Adipocyte (in vitro differentiated cells): ENCODE data around the gene ADGRB3.
"Not testable (repeated sequence)": the region's sequence is repeated elsewhere in the genome, so short reads cannot be mapped to it uniquely, and the experiment has no call there.

ENCODE experiments used
- DNase-seq: peaks from one replicate; pipeline ENCODE4 v3.0.0-alpha.2; 2015; ENCODE audit warnings: low read depth
- H3K27me3 ChIP-seq: replicated peaks from 2 replicates; pipeline ENCODE4 v1.7.0; 2013; ENCODE audit warnings: mild to moderate bottlenecking, low read length, moderate library complexity; ENCODE audit not compliant: control insufficient read depth, insufficient read depth
- H3K36me3 ChIP-seq: 2 replicates; pipeline ENCODE4 v1.7.0; 2013; ENCODE audit warnings: low read length, mild to moderate bottlenecking, moderate library complexity; ENCODE audit not compliant: control insufficient read depth, insufficient read depth, severe bottlenecking
- H3K4me1 ChIP-seq: 2 replicates; pipeline ENCODE4 v1.7.0; 2013; ENCODE audit warnings: mild to moderate bottlenecking, low read length, moderate library complexity; ENCODE audit not compliant: control insufficient read depth, insufficient read depth
- H3K4me3 ChIP-seq: 2 replicates; pipeline ENCODE4 v1.7.0; 2013; ENCODE audit warnings: mild to moderate bottlenecking, low read length, moderate library complexity
- H3K9ac ChIP-seq: 2 replicates; pipeline ENCODE4 v1.7.0; 2013; ENCODE audit warnings: mild to moderate bottlenecking, low read length, moderate library complexity
- H3K9me3 ChIP-seq: 2 replicates; pipeline ENCODE4 v1.7.0; 2013; ENCODE audit warnings: mild to moderate bottlenecking, low read length, moderate library complexity; ENCODE audit not compliant: control insufficient read depth

Gene ADGRB3

DNA sequence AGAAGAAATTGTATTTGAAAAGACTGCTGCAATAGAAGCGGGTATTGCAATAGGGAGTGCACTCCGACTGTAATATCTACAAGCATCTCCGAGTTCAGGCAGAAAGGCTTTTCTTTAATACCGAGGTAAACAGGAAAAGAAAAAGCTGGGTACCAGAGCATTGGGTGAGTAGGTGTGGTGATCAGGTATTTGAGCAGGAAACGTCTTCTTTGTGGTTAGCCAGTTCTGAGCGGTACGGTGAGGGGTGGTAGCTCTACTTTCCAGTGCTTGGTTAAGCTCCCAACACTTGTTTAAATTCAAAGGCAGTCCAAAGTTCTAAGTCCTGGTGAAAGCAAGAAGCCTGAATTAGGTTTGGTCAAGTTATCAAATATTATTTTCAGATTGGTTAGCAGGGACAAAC lies 757.7 kb downstream of the ADGRB3 start:
- no peaks in the 10 kb centered on the region for H3K36me3 ChIP-seq
- H3K4me3 ChIP-seq: no peak overlapping the region
- no peak overlapping the region for H3K9ac ChIP-seq
- no peaks in the 10 kb centered on the region for H3K4me1 ChIP-seq
- H3K27me3 ChIP-seq: no peaks in the 10 kb centered on the region
- no peak for DNase-seq
- no peaks in the 10 kb centered on the region for H3K9me3 ChIP-seq

DNA sequence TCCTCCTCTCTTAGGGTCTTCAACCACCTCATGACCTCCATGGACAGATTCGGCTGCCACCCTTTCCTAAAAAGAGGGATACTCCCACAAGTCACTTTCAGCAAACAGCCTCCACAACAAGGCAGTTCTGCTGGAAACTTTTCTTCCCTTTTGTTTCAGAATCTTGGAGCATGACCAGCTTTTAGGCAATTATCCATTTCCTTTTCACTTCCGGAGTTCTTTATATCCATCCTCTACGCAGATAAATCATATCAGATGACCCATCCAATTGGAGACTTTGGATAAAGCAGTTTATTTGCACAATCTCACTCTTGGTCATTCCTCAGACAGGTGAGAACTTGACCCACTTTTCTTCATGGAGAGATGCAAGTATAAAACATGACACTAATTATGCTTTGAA lies 763.2 kb downstream of the ADGRB3 start:
- no peak overlapping the region for H3K9ac ChIP-seq
- no peaks in the 10 kb centered on the region for H3K4me1 ChIP-seq
- no peaks in the 10 kb centered on the region for H3K27me3 ChIP-seq
- H3K9me3 ChIP-seq: no peaks in the 10 kb centered on the region
- no peak for DNase-seq
- no peak overlapping the region for H3K4me3 ChIP-seq
- no peaks in the 10 kb centered on the region for H3K36me3 ChIP-seq

DNA sequence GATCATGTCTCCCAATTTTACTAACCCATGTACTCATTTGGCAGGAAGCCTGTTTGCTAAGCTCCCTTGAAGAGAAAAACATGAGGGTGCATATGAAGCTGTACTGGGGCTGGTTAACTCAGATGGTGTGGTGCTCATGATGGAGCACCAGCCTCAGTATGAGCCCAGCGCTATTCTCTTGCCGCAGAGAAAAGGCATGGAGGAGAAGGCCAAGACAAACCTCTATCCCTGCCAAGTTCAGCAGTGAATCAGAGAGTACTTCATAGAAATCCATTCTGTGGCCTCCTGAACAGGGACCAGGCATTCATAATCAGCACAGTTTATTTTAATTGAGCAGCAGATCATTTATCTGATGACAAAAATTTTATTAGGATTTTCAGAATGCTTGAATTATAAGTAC lies 763.6 kb downstream of the ADGRB3 start:
- H3K36me3 ChIP-seq: no peaks in the 10 kb centered on the region
- H3K4me3 ChIP-seq: no peak overlapping the region
- H3K27me3 ChIP-seq: no peaks in the 10 kb centered on the region
- H3K4me1 ChIP-seq: no peaks in the 10 kb centered on the region
- no peak overlapping the region for H3K9ac ChIP-seq
- H3K9me3 ChIP-seq: no peaks in the 10 kb centered on the region
- no peak for DNase-seq

DNA sequence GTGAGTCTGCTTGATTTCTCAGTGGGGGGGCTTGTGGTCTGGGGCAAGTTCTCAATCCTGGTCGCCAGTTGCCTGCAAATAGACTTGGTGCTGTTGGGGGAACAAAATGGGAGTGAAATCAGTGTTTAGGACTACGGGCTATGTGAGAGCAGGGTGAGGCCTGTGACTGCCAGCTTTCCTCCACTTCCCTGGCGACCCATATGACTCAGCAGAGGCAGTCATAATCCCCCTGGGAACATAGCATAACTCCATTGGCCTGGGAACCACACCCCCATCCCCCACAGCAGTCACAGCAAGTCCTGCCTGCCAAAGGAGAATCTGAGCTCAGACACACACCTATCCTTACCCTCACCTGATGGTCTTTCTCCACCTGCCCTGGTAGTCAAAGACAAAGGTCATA lies 773.8 kb downstream of the ADGRB3 start:
- H3K9ac ChIP-seq: no peak overlapping the region
- H3K27me3 ChIP-seq: no peaks in the 10 kb centered on the region
- H3K36me3 ChIP-seq: no peaks in the 10 kb centered on the region
- H3K4me3 ChIP-seq: no peak overlapping the region
- no peak for DNase-seq
- peaks cover 11% of the 10 kb centered on the region for H3K9me3 ChIP-seq
- H3K4me1 ChIP-seq: no peaks in the 10 kb centered on the region

DNA sequence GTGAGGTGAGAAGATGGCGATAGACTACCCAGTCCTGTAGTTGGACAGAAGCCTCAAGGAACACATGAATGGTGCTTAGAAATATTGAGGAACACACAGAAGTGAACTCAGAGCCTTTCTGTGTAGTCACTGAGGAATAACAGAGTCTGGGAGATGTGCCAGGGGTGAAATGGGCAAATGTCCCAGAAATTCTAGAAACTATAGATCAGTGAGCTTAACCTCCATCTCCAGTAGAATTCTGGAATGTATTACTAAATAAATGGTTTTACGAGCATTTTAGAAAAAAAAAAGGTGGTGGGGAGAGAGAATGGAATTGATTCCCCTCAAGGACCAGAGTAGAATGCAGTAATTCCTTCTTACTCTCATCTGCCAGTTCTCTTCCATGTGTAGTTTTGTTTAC lies 781.7 kb downstream of the ADGRB3 start:
- Histone ChIP-seq H3K27me3 (no peaks in the 10 kb centered on the region), H3K9me3 (no peaks in the 10 kb centered on the region), H3K4me1 (no peaks in the 10 kb centered on the region), H3K9ac (no peak overlapping the region), H3K36me3 (no peaks in the 10 kb centered on the region), H3K4me3 (no peak overlapping the region)
- DNase-seq: peak; percentile 14

DNA sequence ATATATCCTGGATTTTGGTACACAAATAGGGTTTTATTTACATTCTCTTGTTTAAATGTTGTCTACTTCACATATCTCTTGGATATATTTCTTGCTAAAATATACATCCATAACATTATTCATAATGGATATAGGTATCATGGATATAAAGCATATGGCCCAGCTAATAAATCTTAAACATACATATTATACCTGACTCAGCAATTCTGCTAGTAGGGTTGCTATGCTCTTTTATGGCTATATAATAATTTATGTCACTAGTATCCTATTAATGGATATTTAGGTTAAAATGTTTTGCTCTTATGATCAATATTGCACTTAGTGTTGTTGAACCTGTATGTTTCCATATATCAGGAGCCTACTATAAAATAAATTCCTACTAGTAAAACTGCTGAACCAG lies 786.2 kb downstream of the ADGRB3 start:
- no peak overlapping the region for H3K9ac ChIP-seq
- no peaks in the 10 kb centered on the region for H3K27me3 ChIP-seq
- no peak for DNase-seq
- H3K36me3 ChIP-seq: no peaks in the 10 kb centered on the region
- H3K4me1 ChIP-seq: no peaks in the 10 kb centered on the region
- H3K9me3 ChIP-seq: no peaks in the 10 kb centered on the region
- no peak overlapping the region for H3K4me3 ChIP-seq

DNA sequence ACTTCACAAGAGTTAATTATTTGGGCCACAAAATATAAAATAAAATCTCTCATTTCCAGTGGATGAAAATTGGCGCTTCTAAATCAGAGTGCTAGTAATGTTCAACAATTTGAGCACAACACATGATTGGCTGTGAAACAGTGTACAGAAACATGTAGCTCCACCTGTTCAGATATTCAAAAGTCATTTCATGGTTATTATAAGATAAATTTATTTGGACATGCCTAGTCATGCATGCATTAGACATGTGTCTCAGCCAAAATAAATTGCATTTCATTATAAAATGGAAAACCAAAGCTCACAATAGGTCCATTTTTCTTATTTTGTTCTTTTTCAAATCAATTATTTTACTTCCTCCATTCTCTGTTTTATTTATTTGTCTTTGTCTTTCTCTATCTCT lies 786.9 kb downstream of the ADGRB3 start:
- Histone ChIP-seq H3K4me1 (no peaks in the 10 kb centered on the region), H3K27me3 (no peaks in the 10 kb centered on the region), H3K9ac (no peak overlapping the region), H3K4me3 (no peak overlapping the region), H3K36me3 (no peaks in the 10 kb centered on the region), H3K9me3 (no peaks in the 10 kb centered on the region)
- no peak for DNase-seq

DNA sequence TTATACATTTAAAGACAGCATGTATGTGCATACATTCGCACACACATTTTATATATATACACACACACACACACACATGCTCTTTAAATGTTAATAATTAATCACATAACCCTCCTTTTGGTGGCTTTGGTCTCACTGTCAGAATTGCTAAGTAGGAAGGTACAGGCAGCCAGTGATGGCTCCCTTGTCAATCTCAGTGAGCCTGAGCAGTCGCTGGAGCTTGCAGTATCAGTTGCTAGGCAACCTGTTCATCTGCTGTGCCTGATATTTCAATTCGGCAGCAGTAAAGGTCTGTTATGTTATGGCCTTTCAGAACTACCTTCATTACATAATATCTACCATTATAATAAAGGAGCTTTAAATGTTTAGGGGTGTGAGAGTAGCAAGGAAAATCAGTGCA lies 787.4 kb downstream of the ADGRB3 start:
- no peak overlapping the region for H3K4me3 ChIP-seq
- no peak overlapping the region for H3K9ac ChIP-seq
- no peaks in the 10 kb centered on the region for H3K36me3 ChIP-seq
- H3K27me3 ChIP-seq: no peaks in the 10 kb centered on the region
- no peaks in the 10 kb centered on the region for H3K9me3 ChIP-seq
- no peaks in the 10 kb centered on the region for H3K4me1 ChIP-seq
- DNase-seq: no peak

DNA sequence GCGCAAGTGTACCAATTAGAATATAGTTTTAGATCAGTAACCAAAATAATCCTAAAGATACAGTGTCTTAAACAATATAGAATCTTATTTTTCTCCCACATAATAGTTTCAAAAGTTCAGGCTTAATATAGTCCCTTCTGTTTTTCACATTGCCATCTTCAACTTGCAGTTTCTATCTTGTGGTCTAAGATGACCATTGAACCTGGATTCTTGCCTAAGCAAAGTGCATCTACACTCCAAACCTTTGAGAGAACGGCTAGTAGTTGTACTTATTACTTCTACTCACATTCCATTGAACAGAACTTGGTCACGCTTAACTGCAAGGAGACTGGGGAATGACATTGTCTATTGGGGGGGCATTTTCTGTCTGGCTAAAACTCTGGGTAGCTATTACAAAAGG lies 788.7 kb downstream of the ADGRB3 start:
- no peaks in the 10 kb centered on the region for H3K9me3 ChIP-seq
- H3K27me3 ChIP-seq: no peaks in the 10 kb centered on the region
- H3K4me3 ChIP-seq: no peak overlapping the region
- no peaks in the 10 kb centered on the region for H3K36me3 ChIP-seq
- no peaks in the 10 kb centered on the region for H3K4me1 ChIP-seq
- no peak overlapping the region for H3K9ac ChIP-seq
- no peak for DNase-seq

DNA sequence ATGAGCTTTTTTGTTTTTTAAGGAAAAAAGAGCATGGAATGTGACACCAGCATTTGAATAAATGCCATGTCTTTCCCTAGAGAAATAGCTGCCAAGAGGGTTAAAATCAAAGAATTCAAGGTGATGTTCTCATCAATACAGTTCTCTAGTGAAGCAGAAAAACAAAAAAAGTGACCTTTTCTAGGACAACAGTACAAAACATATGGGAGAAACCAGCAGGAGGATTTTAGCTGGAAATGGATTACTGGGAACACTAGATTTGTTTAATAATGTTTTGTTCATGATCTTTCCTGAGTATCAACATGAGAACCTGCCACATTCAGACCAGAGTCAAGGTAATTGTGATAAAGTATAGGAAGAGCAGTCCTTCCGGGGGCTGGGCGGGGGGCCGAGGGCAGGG lies 789.5 kb downstream of the ADGRB3 start:
- Histone ChIP-seq H3K4me1 (no peaks in the 10 kb centered on the region), H3K27me3 (no peaks in the 10 kb centered on the region), H3K36me3 (no peaks in the 10 kb centered on the region), H3K9me3 (no peaks in the 10 kb centered on the region), H3K4me3 (no peak overlapping the region), H3K9ac (no peak overlapping the region)
- DNase-seq: no peak

DNA sequence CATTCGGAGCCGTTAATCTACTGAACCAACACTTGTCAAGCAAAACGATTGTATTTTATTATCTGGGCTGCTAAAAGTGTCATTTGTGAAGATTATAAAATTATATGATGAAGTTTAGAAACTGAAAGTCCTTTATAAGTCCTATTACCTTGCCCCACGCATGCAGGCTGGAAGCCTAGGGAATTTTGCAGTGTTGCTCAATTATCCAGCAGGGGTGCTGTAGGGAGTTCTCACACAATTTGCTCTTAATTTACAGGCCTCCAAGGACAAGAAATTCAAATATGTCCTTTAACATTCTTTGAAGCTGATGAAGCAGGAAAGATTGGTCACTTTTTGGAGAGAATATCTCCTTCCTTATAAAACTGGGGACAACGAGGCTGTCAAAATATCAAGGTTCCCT lies 792.8 kb downstream of the ADGRB3 start:
- Histone ChIP-seq H3K4me3 (no peak overlapping the region), H3K9ac (no peak overlapping the region), H3K27me3 (no peaks in the 10 kb centered on the region), H3K4me1 (no peaks in the 10 kb centered on the region), H3K9me3 (no peaks in the 10 kb centered on the region), H3K36me3 (no peaks in the 10 kb centered on the region)
- no peak for DNase-seq

DNA sequence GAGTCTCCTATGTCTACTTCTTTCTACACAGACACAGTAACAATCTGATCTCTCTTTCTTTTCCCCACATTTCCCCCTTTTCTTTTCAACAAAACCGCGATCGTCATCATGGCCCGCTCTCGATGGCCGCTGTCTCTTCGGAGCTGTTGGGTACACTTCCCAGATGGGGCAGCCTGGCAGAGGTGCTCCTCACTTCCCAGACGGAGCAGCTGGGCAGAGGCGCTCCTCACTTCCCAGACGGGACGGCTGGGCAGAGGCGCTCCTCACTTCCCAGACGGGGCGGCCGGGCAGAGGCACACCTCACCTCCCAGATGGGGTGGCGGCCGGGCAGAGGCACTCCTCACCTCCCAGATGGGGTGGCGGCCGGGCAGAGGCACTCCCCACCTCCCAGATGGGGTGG lies 797.1 kb downstream of the ADGRB3 start:
- not testable (repeated sequence) for DNase-seq, H3K9ac ChIP-seq, H3K36me3 ChIP-seq, H3K4me1 ChIP-seq, H3K4me3 ChIP-seq, H3K9me3 ChIP-seq, H3K27me3 ChIP-seq
